AG04450 (cell line): ENCODE data around the gene CFHR5. TPM values are rescaled to one million over a fixed set of nuclear protein-coding genes. Genes with fewer than 3 reads are reported as not detected.

Experiments used
- CTCF ChIA-PET: fragments of 300-600, 350-600 bp; formaldehyde crosslinking; extraction: SDS; loops from one replicate; lab custom pipeline; 2022; ENCODE audit warnings: antibody characterized with exemption, inconsistent platforms; lab: Charles Lee
- POLR2A ChIA-PET: fragments of 350-600 bp; formaldehyde crosslinking; extraction: SDS; loops from one replicate; lab custom pipeline; 2021; ENCODE audit warnings: antibody characterized with exemption, inconsistent platforms; lab: Yijun Ruan, JAX
- DNase-seq: peaks from one replicate; pipeline ENCODE4 v3.0.0-alpha.2; 2011; ENCODE audit warnings: low read depth, low spot score
- H3K27ac ChIP-seq: one replicate; pipeline ENCODE4 v1.5.1; 2012; ENCODE audit warnings: low read depth, low read length, control low read depth
- H3K27me3 ChIP-seq: one replicate; pipeline ENCODE4 v1.6.0; 2012; ENCODE audit warnings: low read length; ENCODE audit not compliant: control insufficient read depth, insufficient read depth
- H3K4me3 ChIP-seq: 2 replicates; pipeline ENCODE4 v1.5.1; 2011; ENCODE audit warnings: mild to moderate bottlenecking, low read depth, low read length, control low read depth
- H3K9me3 ChIP-seq: 2 replicates; pipeline ENCODE4 v1.5.1; 2012; ENCODE audit warnings: low read length; ENCODE audit not compliant: control insufficient read depth, insufficient read depth
- polyA plus RNA-seq: library from polyadenylated mRNA; depleted of rRNA; stranded (reverse); fragments of >200 nt; gene quantifications from 2 replicates; pipeline ENCODE4 v1.2.3, GENCODE V29; 2011
- TF ChIP-seq, protein P1 (sequence below): IDR thresholded peaks from 2 replicates; pipeline ENCODE4 v1.5.1; 2011; ENCODE audit warnings: low read depth, low read length, control low read depth, inconsistent platforms

The CFHR5 gene
- polyA plus RNA-seq, 1 experiment: not detected

DNA sequence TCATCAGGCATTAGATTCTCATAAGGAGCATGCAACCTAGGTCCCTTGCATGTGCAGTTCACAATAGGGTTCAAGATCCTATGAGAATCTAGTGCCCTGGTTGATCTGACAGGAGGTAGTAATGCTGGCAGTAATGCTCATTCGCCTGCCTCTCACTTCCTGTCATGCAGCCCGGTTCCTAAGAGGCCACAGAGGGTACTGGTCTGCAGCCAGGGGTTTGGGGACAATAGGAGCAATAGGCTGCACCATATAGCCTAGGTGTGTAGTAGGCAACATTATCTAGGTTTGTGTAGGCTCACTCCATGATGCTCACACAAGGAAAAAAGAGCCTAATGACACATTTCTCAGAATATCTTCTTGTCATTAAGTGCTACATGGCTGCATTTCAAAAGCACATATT, 25.8 kb downstream of the CFHR5 start:
- H3K27ac ChIP-seq: no peak overlapping the region
- ChIA-PET CTCF (no interaction called here), POLR2A (no interaction called here)
- H3K27me3 ChIP-seq: no peaks in the 10 kb centered on the region
- H3K9me3 ChIP-seq: no peaks in the 10 kb centered on the region
- H3K4me3 ChIP-seq: no peak overlapping the region
- no peak for DNase-seq
- TF ChIP-seq, protein P1, sequence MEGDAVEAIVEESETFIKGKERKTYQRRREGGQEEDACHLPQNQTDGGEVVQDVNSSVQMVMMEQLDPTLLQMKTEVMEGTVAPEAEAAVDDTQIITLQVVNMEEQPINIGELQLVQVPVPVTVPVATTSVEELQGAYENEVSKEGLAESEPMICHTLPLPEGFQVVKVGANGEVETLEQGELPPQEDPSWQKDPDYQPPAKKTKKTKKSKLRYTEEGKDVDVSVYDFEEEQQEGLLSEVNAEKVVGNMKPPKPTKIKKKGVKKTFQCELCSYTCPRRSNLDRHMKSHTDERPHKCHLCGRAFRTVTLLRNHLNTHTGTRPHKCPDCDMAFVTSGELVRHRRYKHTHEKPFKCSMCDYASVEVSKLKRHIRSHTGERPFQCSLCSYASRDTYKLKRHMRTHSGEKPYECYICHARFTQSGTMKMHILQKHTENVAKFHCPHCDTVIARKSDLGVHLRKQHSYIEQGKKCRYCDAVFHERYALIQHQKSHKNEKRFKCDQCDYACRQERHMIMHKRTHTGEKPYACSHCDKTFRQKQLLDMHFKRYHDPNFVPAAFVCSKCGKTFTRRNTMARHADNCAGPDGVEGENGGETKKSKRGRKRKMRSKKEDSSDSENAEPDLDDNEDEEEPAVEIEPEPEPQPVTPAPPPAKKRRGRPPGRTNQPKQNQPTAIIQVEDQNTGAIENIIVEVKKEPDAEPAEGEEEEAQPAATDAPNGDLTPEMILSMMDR: no peak

DNA sequence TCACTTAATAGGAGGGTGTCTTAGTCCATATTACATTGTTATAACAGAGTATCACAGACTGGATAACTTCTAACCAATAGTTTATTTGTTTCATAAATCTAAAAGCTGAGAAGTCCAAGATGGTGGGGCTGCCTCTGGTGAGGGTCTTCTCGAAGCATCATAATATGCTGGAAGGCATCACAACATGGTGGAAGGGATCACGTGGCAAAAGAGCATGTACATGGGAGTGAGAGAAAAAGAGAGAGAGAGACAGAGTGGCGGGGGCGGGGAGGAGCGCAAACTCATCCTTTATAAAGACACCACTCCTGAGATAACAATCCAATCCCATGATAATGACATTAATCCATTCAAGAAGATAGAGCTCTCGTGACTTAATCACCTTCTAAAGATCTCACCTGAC, 31.5 kb downstream of the CFHR5 start:
- CTCF ChIA-PET: no interaction called here
- POLR2A ChIA-PET: no interaction called here
- H3K27me3 ChIP-seq: no peaks in the 10 kb centered on the region

DNA sequence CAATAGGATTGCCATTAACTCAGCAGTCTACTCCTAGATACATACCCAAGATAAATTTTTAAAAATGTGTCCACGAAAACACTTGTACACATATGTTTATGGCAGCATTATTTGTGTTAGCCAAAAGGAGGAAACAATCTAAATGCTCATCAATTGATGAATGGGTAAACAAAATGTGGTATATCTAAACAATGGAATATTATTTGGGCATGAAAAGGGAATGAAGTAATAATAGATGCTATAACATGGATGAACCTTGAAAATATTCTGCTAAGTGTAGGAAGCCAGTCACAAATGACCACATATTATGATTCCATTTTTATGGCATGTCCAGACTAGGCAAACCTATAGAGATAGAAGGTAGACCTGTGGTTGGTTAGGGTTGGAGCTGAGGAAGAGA, 34.3 kb downstream of the CFHR5 start:
- POLR2A ChIA-PET: no interaction called here

More for the DNA sequence above, 31.5 kb downstream of the CFHR5 start:
- Histone ChIP-seq H3K4me3 (no peak overlapping the region), H3K27ac (no peak overlapping the region), H3K9me3 (no peaks in the 10 kb centered on the region)
- TF ChIP-seq, protein P1: no peak
- no peak for DNase-seq

DNA sequence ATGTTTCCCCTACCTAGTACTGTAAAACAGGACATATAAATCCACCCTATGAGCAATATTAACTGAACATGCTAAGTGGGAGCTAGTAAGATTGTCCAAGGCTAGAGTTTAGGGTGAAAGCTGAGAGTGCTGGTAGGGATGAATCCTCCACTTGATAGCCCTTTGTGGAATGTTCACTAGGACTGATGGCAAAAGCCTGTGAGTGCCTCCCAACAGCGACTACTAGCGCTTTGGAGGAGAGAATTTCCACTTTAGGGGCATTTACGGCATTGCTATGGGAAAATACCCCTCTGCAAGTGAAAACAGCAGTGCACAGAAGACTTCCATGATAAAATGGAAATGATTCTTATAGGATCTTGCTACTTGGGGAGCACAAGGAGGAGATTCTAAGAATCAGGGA, 35.9 kb downstream of the CFHR5 start:
- POLR2A ChIA-PET: no interaction called here
- no peak for DNase-seq
- Histone ChIP-seq H3K27ac (no peak overlapping the region), H3K27me3 (no peaks in the 10 kb centered on the region), H3K9me3 (no peaks in the 10 kb centered on the region), H3K4me3 (no peak overlapping the region)
- TF ChIP-seq, protein P1: no peak
- CTCF ChIA-PET: no interaction called here

More for the DNA sequence above, 34.3 kb downstream of the CFHR5 start:
- Histone ChIP-seq H3K9me3 (no peaks in the 10 kb centered on the region), H3K4me3 (no peak overlapping the region), H3K27ac (no peak overlapping the region), H3K27me3 (no peaks in the 10 kb centered on the region)
- CTCF ChIA-PET: interaction anchor here (0.6 kb wide), 1 partner anchor 354 kb away, joined by 4 read pairs; no protein-coding TSS in a partner anchor
- TF ChIP-seq, protein P1: no peak
- DNase-seq: no peak

DNA sequence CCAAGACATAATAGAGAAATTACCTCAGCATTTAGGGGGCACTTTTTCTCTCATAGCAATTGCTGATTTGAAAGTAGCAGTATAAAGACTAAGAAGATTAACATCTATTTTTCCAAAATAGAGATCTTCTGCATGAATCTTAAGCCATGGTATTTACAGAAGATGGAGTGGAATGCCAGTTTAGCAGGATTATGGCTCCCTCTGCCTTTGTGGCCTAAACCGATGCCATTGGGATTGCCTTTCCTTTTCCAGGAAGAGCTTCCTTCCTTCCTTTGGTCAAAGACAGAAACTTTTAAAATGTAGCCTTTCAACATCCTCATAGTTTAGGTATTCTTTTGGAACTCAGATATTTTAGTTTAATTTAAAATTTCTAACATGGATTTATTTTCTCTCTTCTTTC, 39.4 kb downstream of the CFHR5 start:
- POLR2A ChIA-PET: no interaction called here
- H3K27ac ChIP-seq: no peak overlapping the region

More for the DNA sequence above, 39.4 kb downstream of the CFHR5 start:
- H3K27me3 ChIP-seq: no peaks in the 10 kb centered on the region
- DNase-seq: no peak
- H3K4me3 ChIP-seq: no peak overlapping the region
- TF ChIP-seq, protein P1: no peak
- CTCF ChIA-PET: no interaction called here
- no peaks in the 10 kb centered on the region for H3K9me3 ChIP-seq
